ENCODE results near the gene HMGN5. TPM values are rescaled to one million over a fixed set of nuclear protein-coding genes. Genes with fewer than 3 reads are reported as not detected.

Gene HMGN5
- total and polyA plus RNA-seq, 2 of the 8 experiments (the other 6 are each of a cell fraction or from before 2014, with no cell fraction given), result 6.0 to 20.4 TPM

- TF ChIP-seq POLR2AphosphoS5 (IDR thresholded peaks at IDR 0.05; ENCODE audit: low read depth, low read length) (no peak), KDM4A (IDR thresholded peaks at IDR 0.05; ENCODE audit: low read depth, low read length, severe bottlenecking) (no peak), CEBPB (IDR thresholded peaks at IDR 0.05; ENCODE audit: low read depth, low read length) (no peak), SAP30 (IDR thresholded peaks at IDR 0.05; ENCODE audit: insufficient read depth, insufficient replicate concordance, low read length) (no peak), RNF2 (IDR thresholded peaks at IDR 0.05; ENCODE audit: borderline replicate concordance, low read depth, low read length, missing control alignments, poor library complexity, severe bottlenecking) (no peak)
- TF ChIP-seq, protein P1, sequence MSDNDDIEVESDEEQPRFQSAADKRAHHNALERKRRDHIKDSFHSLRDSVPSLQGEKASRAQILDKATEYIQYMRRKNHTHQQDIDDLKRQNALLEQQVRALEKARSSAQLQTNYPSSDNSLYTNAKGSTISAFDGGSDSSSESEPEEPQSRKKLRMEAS (IDR thresholded peaks at IDR 0.05), result no peak
- TF ChIP-seq, protein P2, sequence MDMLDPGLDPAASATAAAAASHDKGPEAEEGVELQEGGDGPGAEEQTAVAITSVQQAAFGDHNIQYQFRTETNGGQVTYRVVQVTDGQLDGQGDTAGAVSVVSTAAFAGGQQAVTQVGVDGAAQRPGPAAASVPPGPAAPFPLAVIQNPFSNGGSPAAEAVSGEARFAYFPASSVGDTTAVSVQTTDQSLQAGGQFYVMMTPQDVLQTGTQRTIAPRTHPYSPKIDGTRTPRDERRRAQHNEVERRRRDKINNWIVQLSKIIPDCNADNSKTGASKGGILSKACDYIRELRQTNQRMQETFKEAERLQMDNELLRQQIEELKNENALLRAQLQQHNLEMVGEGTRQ (IDR thresholded peaks at IDR 0.05; ENCODE audit: low read length), result no peak
These were observed 14.0 kb upstream of the HMGN5 start (continued) for GRCh38 chrX:81215685-81216084.

Measured in H1 (cell line).